Measurements from ENCODE around the gene IFIT2.
"Not testable (repeated sequence)": the region's sequence is repeated elsewhere in the genome, so short reads cannot be mapped to it uniquely, and the experiment has no call there.

IFIT2 gene, protein sequence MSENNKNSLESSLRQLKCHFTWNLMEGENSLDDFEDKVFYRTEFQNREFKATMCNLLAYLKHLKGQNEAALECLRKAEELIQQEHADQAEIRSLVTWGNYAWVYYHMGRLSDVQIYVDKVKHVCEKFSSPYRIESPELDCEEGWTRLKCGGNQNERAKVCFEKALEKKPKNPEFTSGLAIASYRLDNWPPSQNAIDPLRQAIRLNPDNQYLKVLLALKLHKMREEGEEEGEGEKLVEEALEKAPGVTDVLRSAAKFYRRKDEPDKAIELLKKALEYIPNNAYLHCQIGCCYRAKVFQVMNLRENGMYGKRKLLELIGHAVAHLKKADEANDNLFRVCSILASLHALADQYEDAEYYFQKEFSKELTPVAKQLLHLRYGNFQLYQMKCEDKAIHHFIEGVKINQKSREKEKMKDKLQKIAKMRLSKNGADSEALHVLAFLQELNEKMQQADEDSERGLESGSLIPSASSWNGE

GRCh38 chr10:89301721-89302445, at the start of gene IFIT2:
Gene IFIT2 (plus strand): TSS chr10:89302046. CDS start chr10:89302124, 78 bp downstream.
- DNase-seq, result peak in 1 of 2 experiments; percentile 59

GRCh38 chr10:89252225-89252585, 49.6 kb upstream of the IFIT2 start:
- DNase-seq, result no peak

DNA sequence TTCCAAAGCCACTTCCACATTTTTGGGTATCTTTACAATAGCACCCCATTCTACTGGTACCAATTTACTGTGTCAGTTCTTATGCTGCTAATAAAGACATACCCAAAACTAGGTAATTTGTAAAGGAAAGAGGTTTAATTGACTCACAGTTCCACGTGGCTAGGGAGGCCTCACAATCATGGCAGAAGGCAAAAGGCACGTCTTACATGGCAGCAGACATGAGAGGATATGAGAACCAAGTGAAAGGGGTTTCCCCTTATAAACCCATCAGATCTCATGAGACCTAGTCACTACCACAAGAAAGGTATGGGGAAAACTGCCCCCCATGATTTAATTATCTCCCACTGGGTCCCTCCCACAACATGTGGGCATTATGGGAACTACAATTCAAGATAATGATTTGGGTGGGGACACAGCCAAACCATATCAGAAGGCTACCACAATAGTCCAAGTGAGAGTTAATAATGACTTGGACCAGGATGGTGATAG, 46.7 kb upstream of the IFIT2 start:
- DNase-seq, result not testable (repeated sequence)

DNA sequence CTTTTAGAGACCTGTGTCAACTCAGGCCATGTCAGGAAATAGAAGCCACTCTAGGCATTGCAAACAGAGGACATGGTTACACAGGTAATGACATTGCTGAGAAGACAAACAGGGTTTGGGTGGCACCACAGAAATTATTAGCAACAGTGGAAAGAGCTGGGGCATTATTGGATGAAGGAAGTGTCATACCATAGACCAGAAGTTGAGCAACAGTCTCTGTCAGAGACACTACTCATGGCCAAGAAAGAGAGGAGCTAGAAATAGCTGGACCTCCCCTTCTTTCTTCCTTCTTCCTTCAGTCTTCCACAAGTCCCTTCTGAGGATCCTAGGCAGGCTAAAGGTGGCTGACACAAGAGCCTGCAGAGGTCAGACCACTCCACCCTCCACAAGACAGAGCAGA, 46.1 kb upstream of the IFIT2 start:
- DNase-seq, result no peak

GRCh38 chr10:89256340-89256739, 45.5 kb upstream of the IFIT2 start:
- no peak for DNase-seq

DNA sequence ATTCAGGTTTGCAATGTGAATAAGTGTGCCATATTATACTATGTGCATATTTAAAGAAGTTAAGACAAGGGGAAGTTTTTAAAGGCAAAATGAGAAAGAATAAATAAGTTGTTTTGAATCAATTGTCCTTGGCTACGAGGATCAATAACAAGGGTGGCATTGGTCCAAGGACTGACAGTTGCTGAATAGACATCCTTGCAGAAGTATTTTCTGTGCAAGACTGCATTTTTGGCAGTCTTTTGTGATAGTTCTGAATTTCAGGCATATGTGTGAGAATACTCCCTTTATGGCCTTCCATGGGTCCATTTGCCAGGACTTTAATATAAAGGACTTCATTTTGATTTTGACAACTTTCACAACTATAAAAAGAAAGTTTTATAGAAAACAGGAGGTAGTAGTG, 44.9 kb upstream of the IFIT2 start:
- no peak for DNase-seq

DNA sequence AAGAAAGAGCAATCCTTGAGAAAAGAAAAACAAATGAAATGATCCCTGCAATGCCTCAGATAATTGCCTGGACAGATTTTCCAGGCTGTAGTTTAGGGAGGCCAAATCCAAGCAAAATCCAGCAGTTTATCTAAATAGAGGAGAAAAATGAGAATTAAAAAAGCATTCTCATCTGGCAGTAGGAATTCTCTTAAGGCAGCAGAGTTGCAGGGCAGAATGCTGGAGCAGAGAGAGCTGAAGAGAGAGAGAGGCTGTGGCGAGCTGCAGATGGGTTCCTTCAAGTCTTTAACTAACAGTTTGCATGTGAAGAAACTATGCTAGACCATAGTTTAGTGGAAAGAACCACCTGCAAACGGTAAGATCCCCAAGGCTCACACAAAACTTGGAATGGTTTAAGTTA, 44.3 kb upstream of the IFIT2 start:
- DNase-seq, result no peak

DNA sequence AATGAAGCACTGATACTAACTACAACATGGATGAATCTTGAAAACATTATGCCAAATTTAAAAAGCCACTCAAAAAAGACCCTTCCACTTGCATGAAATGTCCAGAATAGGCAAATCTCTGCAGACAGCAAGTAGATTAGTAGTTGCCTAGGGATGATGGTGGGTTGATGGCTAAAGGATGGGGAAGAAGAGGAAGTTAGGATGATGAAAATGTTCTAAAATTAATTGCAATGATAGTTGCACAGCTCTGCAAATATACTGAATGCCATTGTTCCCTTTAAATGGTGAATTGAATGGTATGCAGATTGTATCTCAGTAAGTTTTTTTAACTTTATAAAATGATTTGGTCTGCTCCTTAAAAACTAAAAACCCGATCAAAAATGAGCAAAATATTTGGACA, 43.0 kb upstream of the IFIT2 start:
- no peak for DNase-seq

DNA sequence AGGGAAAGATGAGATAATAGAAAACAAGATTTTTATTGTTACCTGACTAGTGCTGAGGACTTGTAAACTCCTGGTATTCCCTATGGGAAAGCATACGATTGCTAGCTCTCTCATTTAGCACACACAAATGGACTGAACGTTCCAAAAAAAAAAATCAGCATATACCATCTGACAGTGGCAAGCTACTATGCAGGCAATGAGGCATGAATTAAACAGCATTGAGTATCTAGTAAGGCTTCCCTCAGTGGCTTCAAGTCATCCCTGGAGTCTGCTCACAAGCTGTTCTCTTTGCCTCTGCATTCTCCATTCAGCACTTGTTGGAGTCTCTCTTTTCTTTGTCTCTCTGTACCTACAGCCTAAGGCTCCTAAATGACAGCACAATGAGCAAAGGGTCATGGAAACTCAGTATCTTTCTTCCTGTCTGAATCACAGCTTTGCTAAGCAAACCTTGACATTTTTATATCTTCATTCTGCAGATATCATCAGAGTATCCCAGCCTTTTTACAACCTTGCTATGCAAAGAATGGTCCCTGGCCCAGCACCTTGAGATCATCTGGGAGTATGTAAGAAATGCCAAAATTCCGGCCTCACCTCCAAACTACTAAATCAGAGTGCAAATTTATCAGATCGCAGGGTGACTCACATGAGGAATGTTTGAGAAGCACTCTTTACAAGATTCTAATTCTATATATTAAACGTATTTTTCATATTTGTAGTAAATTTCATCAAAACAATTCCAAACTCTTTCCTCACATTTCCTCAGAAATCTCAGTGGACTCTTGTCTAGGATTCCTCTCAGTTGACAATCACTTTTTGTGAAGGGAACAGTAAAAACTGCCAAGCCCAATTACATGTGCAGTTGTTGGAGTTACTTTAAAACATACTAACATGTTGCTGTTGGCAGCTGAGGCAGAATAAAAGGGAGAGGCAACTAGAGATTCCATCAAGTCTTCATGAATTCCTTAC, 39.5 kb upstream of the IFIT2 start:
- DNase-seq, result no peak

DNA sequence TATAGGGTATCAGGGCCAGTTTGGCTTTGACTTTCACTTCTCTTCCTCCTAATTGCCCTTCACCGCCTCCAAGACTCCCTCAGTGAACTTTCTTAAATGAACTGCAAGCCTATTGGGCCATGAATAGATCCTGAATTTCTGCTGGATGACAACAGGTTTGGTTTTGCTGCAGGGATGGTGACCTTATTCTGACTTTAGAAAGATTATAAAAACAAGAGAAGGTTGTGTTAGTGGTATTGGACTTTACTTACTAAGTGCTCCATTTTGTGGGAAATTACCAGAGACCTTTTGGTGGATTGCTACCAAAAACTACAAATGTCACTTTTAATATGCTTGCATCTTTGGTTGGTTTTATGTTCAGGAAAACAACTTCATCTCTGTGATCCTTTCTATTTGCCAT, 38.8 kb upstream of the IFIT2 start:
- DNase-seq, result no peak

DNA sequence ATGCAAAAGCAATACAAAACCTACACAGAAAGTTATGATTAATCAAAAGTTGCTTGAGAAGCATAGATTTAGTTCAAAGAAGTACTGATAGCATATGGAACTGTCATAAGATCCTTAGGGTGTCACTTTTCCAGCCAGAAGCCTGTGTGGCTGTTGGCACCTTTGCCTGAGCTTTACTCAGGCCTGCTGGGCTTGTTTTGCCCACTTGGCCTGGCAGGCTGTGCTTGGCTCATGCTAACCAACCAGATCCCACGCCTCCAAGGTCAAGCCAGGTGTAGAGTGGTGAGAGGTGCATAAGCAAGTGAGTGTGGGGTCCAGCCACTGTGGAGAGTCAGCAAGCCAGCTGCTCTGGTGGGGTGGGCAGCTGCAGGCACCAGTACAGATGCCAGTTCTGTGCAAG, 38.3 kb upstream of the IFIT2 start:
- DNase-seq, result no peak

- no peak for DNase-seq
Observed at GRCh38 chr10:89266721-89267453, 35.0 kb upstream of the IFIT2 start.

DNA sequence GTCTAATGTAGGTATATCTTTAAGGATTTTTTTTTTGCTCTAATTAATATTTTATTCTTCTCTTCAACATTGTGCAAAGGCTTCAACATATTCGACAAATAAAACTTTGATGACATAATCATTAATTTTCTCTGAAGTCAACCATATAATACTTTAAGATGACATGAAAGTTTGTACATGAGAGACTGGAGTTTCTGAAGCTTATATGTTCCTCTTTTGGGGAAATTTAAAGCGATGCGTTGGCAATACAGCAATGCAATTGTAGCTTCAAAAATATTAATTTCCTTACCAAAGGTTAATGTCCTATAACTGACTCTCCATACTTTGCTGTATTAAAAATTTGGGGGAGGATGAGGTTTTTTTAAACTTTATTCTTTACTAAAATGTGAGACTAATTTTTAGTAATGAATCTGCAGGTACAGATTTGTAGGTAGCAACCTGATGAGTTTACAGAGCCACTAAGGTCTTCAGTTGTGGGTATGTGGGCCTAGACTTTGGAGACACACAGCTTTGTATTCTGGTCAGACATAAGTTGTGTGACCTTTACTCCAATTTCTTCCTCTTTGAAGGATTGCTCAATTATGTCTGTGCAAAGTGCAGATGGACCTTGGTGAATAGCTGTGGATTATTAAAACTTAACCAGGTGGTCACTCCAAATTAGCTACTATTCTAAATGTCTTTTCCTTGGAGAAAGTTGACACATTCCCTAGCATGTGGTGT, 32.3 kb upstream of the IFIT2 start:
- no peak for DNase-seq

DNA sequence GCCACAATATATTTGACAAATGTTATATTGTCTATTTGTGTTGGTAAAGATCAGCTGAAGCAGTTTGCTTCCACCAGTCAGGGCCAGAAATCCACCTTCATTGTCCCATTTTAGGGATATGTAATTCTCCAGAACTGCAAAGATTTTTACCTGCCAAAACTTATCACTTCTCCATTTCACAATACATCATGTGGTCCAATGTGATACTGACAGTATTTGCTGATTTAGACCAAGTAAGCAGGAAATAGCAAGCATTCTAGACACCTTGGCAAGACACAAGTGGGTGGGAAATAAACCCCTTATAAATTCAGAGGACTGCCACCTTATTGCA, 31.7 kb upstream of the IFIT2 start:
- DNase-seq, result no peak

GRCh38 chr10:89271532-89271931, 30.3 kb upstream of the IFIT2 start:
- no peak for DNase-seq

GRCh38 chr10:89273680-89274079, 28.2 kb upstream of the IFIT2 start:
- no peak for DNase-seq

DNA sequence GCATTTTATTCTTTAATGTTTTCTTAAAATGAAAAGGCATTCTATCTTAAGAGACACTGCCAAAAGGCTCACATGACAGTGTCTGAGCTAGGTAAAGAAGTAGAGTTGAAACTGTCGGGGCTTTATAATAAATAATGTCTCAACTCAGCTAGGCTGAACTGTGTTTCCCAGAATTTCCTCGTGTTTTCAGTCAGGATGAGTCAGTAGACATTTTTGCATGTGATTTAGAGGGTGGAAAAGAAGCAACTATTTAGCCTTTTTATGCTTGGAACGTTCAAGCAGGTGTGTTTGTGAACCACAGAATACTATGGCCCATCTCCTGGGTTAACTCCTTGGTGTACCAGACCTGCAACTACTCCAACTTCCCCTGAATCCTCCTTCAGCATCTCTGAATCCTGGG, 26.9 kb upstream of the IFIT2 start:
- no peak for DNase-seq

DNA sequence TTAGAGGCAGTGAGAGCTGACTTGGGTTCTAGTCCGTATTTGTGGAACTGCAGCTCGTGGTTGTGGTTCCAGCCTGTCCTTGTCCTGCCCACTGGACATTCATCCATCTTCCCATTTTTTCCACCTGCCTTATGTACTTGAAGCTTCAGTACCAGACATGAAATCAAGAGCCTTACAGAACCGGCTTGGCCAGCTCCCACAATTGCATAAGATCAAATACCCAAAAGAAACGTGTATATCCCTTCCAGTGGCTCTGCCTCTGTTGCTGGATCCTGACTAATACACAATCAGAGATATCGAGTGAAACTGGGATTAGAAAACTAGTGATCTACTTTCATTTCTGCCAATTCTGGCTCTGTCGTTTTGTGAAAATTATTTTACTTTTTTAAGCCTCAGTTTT, 26.5 kb upstream of the IFIT2 start:
- no peak for DNase-seq

- peak; percentile 21 to 85 for DNase-seq
Observed at GRCh38 chr10:89278034-89278535, 23.8 kb upstream of the IFIT2 start.

GRCh38 chr10:89278900-89279392, 22.9 kb upstream of the IFIT2 start:
- DNase-seq, result no peak

DNA sequence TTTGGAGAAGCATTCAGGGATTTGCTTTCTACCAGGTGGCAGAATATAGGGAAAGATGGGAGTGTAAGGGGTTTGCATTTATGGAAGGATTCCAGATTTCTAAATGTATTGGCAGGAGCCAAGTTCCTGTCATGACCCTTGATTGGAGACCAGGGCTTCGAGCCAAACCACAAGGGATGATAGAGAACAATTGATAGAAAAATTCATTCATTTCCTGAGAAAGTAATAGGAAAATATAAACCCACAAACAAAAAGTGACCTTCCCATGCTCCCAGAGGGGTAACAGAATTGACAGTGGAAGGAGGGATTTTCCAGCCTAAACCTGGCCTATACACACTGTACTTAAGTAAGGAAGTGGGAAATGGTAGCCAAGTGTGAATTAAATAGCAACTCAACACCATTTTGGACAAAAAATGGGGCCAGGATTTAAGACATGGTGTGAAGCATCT, 22.4 kb upstream of the IFIT2 start:
- DNase-seq, result peak in 1 of 2 experiments; percentile 54
